HG02981 (cell line): ENCODE measurements around the gene RNF19B.

ENCODE experiments used
- ATAC-seq: cut with Tn5 transposase; IDR thresholded peaks from one replicate; pipeline ENCODE4 v1.9.1; 2021; ENCODE audit warnings: mild to moderate bottlenecking, moderate library complexity; ENCODE audit not compliant: unreplicated experiment

Gene RNF19B

DNA sequence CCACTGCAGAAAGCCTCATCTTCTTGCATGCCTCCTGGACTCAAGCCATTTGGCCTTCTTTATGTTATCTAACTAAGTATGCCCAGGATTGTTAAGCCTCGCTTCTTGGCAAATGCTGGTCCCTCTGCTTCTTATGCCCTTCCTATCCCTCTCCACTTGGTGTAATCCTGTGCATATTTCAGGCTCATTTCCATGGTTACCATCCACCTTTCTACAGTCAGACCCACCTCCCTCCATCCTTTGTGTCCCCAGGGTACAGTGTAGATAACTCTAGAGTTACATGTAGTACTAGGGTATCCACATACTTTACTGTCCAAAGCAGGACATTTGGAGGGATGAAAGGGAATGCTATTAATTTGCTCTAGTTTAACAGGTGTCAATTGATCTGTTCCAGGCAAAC lies 6.5 kb upstream of the RNF19B start:
- ATAC-seq, result no peak

DNA sequence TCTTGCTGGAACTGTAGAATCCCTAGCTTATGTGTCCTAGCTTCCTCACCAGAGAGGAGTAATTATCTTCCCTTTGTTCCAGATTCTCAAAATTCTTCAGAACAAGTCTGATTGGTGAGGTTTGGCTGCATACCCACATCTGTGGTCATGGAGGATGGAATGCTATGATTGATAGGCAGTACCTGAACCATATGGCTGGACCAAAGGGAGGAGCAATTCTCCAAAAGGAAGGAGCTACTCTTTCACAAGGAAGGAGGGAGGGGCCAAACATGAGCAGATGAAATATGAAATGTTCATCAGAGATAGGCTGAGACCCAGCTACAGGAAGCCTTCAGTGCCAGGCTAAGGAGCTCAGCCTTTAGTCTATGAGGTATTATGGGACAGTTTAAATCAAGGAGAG lies 5.0 kb upstream of the RNF19B start:
- ATAC-seq, result no peak

DNA sequence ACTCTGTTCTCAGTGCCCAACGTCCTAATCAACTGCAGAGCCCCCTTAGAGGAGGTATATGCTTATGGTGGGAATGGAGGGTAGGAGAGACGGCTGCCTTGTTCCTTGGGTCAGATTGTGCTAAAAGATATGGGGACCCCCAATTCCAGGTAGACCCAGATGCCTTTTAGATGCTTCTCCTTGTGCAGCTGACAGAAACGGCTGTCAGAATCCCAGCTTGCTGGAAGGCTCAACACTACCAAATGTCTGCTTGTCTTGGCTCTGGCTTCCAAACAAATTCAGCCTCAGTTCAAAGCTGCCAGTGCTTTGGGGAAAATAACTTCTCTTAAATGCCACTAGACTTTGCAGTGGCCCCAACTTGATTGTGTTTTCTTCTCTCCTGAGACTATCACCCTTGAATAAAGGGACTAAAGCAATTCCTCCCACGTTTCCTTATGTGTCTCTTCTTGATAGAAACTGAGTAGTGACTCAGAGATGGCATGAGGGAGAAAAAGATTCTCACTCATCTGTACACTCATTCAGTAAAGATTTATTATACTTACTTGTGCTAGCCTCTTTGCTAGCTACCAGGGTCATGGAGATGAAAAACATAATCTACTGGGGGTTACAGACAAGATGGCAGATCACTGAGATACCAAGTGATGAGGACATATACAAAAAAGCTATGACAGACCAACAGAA lies 3.4 kb upstream of the RNF19B start:
- ATAC-seq, result no peak

DNA sequence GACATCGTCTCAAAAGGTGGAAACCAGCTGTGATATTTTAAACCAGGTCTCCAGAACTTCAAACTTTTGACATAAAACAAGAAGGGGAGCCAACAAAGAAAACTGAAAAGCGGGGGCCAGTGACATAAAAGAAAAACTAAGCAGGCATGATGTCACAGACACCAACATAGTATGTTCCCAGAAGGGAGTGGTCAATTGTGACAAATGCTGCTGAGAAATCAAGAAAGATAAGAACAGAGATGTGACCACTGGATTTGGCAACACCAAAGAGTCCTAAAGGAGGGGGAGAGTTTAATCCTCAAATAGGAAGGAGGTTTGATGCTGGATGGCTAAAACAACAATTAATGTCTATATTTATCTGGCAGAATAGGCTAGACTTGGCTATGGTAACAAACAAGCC lies 2.3 kb upstream of the RNF19B start:
- no peak for ATAC-seq

DNA sequence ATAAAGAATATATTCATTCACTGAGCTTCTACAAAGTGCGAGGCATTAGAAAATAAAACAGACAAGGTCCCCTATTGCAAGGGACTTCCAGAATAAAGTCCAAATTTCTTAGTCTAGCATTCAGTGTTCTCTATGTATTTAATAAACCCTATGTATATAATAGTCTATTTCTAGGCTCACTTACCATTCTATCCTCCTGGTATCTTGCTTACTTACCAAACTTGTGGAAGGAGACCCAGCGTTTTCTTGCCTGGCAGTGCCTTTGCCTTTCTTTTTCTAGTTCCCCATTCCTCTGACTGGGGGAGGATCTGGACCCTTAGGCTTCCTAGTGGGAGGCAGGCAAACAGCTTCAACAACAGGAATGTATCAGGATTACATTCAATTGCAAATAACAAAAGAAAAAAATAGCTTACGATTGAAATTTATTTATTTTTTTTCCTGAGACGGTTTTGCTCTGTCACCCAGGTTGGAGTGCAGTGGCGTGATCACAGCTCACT lies 690 bp upstream of the RNF19B start:
- ATAC-seq, result no peak

DNA sequence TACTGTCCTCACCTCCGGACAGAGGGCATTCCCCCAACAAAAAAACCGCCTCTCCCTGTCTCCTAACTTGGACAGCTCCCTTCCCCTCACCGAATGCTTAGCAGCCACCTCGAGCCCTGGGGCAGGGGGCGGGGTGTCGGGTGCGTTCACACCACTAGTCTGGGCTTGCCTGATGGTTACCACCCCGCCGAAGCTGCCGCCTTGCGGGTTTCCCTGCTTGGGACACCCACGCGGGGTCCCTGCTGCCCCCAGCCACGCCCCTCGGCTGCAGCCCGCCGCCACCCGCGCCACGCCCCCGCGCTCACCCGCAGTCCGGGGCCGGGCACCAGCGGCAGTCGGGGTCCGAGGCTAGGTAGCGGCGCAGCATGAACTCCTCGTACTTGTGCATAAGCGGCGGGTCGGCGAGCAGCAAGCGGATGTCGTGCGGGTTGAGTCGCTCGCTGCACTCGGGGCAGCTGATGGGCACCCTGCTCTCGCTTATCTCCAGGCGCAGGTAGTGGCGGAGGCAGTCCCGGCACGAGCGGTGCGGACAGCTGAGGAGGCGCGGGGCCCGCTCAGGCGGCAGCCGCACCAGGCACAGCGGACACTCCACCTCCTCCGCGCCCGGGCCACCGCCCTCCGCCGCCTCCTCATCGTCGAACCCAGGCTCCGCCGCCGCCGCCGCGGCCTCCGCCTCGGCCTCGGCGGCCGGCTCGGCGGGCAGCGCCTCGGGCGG lies 706 bp downstream of the RNF19B start:
- ATAC-seq, result peak; percentile 21

DNA sequence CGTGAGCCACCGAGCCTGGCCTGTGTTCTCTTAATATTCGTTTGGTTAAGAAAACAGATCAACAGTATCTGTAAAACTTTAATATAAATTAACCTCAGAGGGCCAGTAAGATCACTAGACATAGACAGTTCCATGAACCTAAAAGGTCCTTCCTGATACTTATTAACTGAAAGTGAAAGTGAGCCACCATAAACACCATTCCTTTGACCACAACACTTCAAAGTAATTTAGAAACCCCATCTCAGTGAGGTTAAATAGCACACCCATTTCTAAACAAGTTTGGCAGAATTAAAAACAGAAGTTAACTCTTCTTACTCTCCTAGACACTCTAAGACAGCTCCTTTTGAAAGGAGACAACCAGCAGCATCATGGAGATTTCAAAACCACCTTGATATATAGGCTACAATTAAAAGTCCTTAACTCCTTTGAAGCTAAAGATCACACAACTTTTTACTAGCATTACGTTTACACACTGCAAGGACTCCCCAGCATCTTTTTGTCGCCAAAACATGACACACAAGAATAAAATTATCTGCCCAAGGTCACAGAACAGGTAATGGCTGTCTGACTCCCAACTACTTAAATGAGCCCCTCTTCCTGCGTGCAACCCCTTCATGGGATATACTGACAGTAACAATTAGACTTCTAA lies 2.2 kb downstream of the RNF19B start:
- ATAC-seq, result peak; percentile 26

DNA sequence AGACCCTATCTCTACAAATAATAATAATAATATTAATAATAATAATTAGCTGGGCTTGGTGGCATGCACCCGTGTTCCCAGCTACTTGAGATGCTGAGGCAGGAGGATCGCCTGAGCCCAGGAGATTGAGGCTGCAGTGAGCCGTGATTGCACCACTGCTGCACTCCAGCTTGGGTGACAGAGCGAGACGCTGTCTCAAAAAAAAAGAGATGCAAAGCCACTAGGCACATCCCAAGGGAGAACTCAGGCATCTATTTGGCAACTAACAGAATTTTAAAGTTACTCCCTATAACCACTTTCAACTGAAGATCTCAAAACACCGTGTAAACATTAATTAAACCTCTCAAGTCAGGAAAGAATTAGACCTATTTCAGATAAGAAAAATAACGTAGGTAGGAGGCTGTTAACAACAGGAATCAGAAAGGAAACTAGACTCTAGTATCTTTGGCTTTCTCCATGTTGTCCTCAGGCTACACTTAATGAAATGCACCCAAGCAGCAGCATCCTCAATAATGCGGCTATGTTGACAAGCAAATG lies 3.7 kb downstream of the RNF19B start:
- ATAC-seq, result no peak

DNA sequence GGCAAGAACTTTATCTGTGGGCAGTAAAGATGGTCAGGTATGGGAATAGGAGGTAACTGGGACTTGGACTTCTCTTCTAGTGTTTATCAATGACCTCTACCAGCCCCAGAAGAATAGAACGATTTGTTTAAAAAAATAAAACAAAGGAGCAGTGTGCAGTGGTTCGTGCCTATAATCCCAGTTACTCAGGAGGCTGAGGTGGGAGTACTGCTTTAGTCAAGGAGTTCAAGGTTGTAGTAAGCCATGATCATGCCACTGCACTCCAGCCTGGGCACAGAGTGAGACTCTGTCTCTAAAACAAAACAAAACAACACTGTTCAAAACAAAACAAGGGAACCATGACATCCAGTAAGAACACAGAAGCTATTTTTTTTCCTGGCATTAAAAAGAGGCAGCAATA lies 4.3 kb downstream of the RNF19B start:
- ATAC-seq, result no peak

DNA sequence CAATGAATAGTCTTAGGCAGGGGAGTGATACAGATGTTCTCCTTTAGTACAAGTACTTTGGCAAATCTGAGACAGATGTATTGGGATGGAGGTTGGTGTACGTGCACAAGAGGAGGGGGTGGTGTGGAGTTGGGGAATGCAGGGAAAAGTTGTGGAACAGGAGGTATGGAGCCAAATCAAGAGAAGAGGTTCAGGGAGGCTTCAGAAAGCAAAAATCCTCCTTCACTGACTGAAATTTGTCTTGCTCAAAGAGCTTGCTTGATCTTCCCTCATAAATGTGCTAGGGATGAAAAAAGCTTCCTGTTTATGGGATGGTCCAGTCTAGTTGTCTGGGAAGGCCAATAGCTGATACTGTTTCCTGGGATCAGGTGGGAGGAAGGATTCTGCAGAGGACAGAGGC lies 5.8 kb downstream of the RNF19B start:
- ATAC-seq, result no peak

DNA sequence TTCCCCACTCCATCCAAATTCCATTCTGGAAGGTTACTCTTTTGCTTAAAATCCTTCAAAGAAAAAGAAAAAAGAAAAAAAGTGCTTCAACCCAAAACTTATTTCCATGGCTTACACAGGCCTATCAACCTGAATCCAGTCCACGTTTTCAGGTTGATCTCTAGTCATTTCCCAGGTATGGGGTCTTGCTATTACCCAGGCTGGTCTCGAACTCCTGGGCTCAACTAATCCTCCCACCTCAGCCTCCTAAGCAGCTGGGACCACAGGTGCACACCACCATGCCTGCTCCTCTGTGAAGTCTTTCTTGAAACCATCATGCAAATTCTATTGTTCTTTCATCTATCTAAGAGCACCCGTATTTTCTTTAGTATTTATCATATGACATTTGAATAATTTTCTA lies 7.6 kb downstream of the RNF19B start:
- ATAC-seq, result no peak

DNA sequence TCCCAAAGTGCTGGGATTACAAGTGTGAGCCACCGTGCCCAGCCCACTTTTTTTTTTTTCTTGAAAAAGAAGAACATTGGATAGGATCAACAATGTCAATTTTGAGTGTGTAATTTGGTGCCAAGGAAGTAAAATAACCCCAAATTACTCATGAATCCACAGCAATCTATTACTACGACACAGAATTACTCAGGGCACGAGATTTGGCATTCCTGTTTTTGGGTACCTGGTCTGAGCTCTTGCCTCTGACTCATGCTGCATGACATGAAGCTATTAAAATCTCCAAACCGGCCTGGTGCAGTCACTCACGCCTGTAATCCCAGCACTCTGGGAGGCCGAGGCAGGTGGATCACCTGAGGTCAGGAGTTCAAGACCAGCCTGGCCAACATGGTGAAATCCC lies 10.4 kb downstream of the RNF19B start:
- ATAC-seq, result no peak

DNA sequence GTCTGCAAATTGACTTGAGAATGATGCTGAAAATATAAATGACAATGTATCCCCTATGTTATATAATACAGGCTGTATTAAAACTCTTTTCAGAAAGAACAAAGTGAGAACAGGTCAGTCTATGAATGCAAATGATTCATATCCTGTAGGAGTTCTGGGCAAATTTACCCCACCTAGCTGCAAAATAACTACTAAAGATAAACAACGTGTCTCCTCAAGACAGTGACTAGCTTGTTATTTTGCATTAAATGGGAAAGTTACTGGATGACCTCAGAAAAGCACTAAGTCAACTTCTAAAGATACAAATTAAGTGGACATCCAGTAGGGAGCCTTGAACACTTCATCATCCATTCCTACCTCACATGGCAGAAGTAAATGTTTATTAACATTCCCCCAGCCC lies 11.1 kb downstream of the RNF19B start:
- no peak for ATAC-seq

DNA sequence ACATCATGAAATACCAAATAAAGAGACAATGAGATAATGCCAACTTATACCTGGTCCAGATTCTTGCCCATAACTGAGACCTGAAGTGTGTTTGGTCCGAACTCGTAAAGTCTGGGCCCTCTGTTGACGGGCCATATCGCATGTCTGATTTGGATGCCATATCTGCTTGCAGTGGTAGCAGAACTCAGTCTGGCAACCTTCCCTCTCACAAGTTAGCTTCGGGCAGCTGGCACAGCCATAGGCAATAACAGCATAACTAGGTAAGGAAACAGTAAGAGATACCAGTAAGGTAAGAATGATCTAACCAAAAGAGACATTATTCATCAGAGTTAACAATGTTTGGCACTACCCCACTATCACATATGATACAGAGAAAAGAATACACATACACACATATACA lies 15.1 kb downstream of the RNF19B start:
- ATAC-seq, result no peak

DNA sequence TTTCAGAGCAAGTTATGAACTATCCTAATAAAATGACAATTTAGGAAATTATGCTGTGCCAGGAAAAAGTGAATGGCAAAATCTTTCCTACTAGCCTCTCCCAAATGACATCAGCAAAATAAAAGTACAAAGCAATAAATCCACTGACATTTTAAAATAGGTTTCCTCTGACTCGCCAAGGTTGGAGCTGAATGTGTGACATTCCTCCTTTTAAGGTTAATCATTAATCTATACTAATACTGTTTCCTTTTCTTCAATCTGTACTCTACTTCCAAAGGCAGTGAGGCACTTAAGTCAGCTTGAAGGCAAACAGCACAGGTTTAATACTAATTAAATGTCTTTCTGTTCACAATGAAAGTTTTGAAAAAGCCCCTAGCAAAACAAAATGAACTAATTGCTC lies 15.7 kb downstream of the RNF19B start:
- ATAC-seq, result no peak

DNA sequence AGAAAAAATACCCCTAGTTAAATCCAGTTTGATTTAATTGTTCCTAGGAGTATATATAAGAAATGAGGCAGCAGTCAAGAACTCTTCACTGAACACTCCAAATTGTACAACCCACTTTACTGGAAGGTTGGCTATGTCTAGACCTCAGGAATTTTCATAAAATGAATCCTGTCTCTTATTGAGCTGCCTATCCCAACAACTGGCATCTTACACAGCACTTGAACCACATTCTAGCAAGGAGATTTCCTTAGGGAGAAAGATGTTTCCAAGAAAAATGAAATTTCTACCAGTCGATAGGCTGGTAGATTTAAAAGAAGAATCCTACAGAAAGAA lies 16.3 kb downstream of the RNF19B start:
- no peak for ATAC-seq

DNA sequence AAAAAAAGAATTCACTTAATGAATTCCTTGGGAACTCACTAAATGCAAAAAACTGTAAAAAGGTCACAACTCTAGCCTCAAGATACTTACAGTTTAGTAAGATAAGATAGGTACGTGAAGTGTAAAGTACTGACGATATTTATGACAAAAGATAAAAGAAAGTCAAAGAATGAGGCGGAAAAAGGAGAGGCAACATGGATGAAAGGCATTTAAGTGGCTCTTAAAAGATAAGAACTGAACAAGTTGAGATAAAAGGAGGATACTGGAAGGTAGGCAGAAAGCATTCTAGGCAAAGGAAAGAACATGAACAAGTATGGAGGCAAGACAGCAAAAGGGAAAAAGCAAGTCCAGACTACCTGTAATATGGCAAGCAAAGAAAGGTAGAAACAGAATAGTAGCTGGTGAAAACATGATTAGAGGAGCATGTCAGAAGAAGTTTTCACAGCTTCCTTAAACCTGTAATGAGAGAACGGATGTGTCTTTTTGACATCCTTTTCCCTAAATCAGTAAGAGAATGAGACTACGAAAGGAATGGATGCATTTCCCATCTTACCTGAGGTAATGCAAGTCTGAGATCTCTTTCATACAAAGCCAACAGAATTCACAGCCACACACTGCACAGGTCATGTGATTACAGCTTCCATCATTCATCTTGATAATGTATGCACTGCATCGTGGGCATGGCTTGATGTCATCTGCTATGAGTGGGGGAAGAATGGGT lies 16.8 kb downstream of the RNF19B start:
- no peak for ATAC-seq

DNA sequence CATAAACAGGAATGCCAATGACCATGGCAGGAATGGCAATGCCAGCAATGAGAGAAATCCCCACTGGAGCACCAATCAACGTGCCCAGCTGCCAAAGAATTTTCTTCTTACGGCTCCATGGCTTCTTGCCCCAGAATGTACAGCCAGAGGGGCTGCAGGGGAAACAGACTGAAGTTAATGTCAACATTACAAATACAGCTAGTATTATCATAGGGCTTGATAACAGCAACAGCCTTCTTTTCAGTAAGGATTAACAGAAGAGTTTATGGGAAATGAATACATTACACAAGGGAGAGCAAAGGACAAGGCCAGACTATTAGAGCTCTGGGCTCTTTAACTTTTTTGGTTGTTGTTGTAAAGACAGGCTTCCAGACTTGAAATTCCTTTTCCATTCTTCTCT lies 18.2 kb downstream of the RNF19B start:
- no peak for ATAC-seq

DNA sequence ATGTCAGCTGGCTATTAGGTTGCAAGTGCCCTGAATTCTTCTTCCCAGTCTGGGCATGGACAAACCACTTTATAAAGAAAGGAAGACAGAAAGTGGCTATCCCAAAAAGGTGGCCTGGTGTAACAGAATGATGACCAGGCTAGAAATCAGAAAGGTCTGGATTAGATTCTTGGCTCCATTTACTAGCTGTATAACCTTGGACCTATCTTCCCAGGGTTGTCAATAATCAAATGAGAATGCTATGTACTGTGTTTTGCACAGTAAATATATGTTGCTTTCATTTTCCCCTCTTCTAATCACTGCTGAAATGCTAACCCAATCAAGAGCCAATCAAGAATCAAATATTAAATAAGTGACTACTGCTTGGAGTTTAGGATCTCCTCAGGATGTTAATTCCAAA lies 20.4 kb downstream of the RNF19B start:
- ATAC-seq, result no peak

DNA sequence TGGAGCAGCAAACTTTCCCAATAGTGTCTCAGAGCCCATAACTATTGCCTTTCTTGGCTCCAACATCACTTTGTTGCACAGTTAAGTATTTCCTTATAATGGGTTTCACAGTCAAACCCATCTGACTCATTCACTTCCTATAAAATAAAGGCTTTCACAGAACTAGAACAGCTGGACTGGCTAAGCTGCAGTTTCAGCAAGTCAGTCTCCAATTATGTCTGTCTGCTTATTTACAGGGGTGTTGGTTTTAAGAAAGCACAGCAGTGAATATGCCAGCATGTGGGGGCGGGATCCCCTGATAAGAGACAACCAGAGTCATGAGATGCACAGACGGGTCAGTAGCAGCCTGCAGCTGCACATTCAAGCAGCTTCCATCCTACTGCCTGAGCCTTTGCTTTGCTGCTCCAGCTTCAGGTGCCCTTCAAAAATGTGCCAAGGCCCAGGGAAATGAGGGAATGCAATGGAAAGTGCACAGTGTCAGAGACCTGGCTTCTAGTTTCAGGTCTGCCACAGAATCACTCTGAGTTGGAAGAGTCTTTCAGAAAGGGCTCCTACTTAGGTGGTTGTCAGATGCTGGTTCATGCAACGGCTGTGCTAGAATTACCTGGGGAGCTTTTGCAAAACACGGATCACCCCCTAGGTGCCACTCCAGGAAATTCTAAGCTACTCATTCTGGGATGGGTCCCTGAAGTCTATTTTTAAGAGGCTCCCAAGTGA lies 24.8 kb downstream of the RNF19B start:
- no peak for ATAC-seq

DNA sequence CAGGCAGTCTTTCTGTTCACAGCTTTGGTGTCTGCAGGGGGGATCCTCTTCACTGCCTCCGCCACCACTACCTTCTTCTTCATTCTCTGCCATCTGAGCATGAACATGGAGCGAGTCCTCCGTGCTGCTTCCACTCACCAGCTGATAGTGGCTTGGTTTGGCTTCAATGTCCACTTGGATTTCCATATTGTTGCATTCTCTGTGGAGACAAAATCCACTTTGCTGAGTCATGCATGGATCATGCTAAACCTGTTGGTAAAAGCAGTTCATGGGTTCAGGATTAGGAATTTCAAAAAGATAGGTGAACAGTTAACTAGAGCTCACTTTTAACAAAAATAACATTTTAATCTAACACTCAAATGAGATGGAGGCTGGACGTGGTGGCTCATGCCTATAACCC lies 27.5 kb downstream of the RNF19B start:
- ATAC-seq, result no peak
